Activated gamma-delta T cell treated with anti-CD3 and anti-CD28 coated beads, Interleukin-2, amount 50 U/mL, for 16 hours (primary cell): ENCODE data around the gene SCN7A.
"Not testable (repeated sequence)": the region's sequence is repeated elsewhere in the genome, so short reads cannot be mapped to it uniquely, and the experiment has no call there.

Source experiments
- DNase-seq: peaks from one replicate; pipeline ENCODE4 v3.0.0-alpha.2; 2020; ENCODE audit warnings: low read depth

Gene SCN7A

DNA sequence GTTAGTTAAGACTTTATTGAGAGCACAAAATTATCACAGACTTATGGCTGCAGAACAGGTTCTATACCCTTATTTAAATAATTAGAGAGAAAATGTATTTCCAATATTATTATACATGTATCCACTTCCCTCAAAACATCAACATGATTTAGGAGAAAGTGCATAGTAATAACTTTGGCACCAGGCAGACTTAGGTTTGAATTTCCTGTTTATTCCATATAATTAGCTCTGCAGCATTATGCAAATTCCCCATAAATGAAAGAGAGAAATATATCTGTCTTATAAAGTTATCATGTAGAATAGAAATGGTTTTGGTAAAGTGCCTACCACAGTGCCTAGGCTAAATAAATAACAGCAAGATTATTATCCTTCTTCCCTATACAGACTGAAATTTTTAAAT lies 133.6 kb downstream of the SCN7A start:
- no peak for DNase-seq

DNA sequence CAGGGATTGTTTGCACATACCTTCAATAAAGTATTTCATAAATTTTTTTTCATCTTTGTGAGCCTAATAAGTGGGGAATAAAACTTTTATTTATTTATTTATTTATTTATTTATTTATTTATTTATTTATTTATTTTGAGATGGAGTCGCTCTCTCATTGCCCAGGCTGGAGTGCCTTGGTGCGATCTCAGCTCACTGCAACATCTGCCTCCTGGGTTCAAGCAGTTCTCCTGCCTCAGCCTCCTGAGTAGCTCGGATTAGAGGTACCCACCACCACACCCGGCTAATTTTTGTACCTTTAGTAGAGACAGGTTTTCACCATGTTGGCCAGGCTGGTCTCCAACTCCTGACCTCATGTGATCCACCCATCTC lies 136.1 kb downstream of the SCN7A start:
- not testable (repeated sequence) for DNase-seq

DNA sequence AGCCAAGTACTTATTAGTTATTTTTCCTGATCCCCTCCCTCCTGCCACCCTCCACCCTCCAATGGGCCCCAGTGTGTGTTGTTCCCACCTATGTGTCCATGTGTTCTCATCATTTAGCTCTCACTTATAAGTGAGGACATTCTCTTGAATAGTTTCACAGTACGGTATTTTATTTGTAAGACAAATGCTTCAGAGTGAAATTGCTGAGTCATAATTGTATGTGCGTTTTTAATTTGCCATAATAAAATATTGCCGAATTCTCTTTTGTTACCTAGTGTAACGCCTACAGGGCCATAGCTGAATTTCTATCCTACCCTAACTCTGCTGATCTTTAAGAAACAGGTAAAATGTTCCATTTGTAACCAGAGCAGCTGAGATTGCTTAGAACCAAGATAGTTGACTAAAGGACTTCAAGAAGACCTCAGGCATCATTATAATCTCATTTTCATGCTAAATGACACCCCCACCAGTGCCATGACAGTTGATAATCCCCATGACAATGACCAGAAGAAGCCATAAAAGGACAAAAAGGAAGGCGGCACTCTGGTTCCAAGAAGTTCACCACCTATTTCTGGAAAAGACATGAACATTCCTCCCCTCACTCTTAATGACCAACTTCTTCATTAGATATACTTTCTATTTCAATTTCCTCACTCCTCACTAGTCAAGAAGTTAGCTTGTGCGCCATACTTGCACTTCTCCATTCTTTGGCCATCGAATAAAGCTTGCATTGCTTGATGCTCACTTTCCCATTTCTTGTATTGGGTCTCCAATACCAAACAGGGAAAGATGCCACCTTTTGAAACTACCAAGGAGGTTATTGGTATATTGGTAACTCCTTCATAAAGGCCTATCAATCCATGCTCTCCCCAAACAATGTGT lies 136.7 kb downstream of the SCN7A start:
- DNase-seq, result no peak
